HG03378 (cell line): ENCODE results near the gene PCSK5.
A peak's percentile ranks its signal among the peaks of the same experiment; 100 is the strongest.
"Not testable (repeated sequence)": the region's sequence is repeated elsewhere in the genome, so short reads cannot be mapped to it uniquely, and the experiment has no call there.

Experiments
- ATAC-seq: cut with Tn5 transposase; IDR thresholded peaks from one replicate; pipeline ENCODE4 v1.9.1; 2021; ENCODE audit warnings: mild to moderate bottlenecking, moderate library complexity; ENCODE audit not compliant: unreplicated experiment

Gene PCSK5

GRCh38 chr9:76296561-76297310 is 406.3 kb downstream of the PCSK5 start:
- no peak for ATAC-seq

GRCh38 chr9:76297721-76298239 is 407.3 kb downstream of the PCSK5 start:
- no peak for ATAC-seq

DNA sequence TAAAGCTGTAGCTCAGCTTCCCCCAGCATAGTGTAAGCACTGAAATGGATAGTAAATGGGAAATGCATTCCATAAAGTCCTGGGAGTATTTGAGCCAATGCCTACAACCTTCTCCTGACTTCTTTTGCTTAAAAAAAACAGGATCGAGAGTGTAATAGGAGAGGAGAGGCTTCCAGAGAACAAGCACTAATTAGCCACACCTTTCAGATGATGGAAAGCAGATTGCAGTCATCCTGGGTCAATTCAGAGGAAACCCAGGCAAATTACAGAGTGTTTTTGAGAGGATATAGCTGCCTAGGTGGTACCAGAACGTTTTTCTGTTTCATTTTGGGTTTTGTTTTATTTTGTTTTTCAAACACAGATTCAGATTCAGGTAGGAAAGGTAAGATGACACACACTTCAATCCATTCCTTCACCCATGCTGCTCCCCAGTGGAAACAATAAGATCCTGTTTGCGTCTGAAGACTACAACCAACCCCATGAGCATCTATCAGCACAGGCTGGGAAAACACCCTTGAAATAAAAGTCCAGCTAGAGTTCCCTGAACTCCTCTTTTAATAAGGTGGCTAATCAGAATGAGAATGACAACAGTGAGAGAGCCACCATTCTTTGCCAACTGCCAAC is 408.2 kb downstream of the PCSK5 start:
- ATAC-seq: no peak

DNA sequence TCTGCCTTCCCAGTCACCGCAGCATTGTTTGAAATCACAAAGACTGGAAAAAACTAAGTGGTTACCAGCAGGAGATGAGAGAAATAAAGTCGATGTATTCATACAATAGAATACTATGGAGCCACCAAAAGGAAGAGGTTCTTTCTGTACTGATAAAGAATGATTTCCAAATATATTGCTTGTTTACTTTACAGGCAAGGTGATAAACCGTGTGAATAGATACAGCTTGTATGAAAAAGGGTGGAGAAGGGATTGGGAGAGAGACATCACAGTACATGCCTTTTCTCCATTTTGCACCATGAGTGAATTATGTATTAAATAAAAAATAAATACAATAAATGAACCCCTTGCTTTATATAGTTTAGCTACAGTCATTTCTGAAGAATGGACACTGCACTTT is 412.1 kb downstream of the PCSK5 start:
- ATAC-seq: no peak

DNA sequence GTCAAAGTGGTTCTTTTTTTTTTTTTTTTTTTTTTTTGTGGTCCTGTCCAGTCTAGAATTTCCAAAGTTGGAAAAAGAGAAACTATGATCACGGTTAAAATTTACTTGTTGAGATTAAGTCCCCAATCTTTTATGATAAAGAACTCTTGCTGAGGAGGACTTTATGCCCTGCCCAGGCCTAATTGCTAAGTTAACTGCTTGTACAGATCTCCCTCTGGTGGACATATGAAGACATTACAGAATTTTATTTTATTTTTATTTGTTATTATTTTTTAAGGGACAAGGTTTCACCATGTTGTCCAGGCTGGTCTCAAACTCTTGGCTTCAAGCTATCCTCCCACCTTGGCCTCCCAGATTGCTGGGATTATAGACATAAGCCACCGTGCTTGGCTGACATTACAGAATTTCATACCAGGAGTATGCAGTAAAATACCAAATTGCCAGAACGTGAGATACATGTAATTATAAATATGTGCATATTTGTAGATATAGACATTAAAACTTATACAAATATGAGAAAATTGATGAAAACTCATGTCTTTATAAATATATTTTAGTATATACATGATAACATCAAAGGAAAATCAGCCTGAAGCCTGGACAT is 412.6 kb downstream of the PCSK5 start:
- peak; percentile 81 for ATAC-seq

DNA sequence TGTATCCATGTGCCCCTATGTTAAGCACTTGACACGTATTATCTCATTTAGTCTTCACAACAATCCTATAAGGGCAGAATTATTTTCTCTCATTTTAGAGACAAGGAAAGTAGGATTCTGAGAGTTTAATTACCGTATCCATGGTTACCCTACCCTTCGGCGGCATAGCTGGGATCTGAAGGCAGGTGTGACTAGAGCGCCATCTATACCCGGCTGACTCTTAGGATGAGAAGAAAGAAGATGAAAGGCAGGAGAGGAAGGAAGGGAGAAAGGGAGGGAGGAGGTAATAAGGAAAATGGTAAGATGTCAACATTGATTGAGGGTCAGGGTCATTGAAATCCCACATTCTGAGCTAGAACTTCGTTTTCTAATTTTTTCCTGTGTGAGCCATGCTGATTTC is 416.6 kb downstream of the PCSK5 start:
- ATAC-seq: not testable (repeated sequence)

GRCh38 chr9:76310577-76310976 is 420.1 kb downstream of the PCSK5 start:
- no peak for ATAC-seq

DNA sequence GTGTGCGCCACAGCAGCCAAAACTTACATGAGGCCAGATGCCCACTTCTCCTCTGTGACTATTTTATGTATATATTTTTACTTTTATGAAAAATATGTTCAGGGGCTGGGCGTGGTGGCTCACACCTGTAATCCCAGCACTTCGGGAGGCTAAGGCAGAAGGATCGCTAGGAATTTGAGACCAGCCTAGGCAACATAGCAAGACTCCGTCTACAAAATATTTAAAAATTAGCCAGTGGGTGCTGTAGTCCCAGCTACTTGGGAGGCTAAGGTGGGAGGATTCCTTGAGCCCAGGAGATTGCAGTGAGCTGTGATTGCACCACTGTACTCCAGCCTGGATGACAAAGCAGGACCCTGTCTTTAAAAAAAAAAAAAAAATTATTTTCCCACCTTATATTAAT is 420.5 kb downstream of the PCSK5 start:
- no peak for ATAC-seq

DNA sequence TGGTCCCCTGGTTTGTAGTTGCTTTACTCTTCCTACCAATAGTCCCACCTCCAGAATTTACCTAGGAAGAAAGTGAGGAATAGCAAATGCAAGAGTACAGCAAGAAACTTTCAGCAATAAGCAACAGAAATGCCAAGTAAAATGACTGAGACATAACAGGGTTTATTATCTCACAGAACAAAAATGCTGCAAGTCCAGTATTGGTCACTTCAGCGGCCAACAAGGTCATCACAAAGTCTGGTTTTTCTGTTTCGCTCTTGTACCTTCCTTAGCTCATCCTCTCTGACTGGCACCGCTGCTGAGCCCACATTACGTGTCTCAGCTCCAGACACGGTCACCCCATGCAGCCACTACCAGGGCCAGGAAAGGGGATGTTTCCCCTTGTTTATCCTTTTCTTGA is 421.1 kb downstream of the PCSK5 start:
- ATAC-seq: no peak

GRCh38 chr9:76313771-76314170 is 423.3 kb downstream of the PCSK5 start:
- no peak for ATAC-seq

GRCh38 chr9:76314321-76314720 is 423.8 kb downstream of the PCSK5 start:
- no peak for ATAC-seq

GRCh38 chr9:76316069-76316468 is 425.6 kb downstream of the PCSK5 start:
- no peak for ATAC-seq

DNA sequence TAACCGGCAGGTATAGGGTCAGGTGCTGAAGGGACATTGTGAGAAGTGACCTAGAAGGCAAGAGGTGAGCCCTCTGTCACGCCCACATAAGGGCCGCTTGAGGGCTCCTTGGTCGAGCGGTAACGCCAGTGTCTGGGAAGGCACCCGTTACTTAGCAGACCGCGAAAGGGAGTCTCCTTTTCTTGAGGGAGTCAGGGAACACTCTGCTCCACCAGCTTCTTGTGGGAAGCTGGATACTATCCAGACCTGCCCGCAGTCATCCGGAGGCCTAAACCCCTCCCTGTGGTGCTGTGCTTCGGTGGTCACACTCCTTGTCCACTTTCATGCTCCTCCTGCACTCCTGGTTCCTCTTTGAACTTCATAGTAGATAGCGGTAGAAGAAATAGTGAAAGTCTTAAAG is 429.0 kb downstream of the PCSK5 start:
- ATAC-seq: not testable (repeated sequence)

DNA sequence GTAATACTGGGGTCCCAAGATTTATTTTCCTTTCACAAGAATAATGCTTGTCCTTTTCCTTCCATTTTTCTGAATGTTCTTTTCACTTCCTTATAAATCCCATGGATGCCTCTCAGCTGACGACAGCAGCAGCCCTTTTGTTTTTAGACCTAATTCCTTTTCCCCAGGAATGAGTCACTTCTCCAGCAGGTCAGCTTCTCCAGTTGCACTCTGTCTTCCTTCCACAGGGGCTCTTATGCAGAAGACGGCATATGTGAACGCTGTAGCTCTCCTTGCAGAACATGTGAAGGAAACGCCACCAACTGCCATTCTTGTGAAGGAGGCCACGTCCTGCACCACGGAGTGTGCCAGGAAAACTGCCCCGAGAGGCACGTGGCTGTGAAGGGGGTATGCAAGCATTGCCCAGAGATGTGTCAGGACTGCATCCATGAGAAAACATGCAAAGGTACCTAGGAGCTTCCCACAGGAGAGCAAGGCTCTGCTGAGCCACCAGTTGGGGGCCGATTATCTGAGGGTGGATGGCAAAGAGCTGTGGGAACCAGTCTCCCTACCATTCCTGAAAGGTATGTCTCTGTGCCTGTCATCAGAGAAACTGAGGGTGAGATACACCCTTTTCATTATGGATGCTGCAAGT is 430.8 kb downstream of the PCSK5 start:
- no peak for ATAC-seq

GRCh38 chr9:76322810-76323209 is 432.3 kb downstream of the PCSK5 start:
- ATAC-seq: no peak

DNA sequence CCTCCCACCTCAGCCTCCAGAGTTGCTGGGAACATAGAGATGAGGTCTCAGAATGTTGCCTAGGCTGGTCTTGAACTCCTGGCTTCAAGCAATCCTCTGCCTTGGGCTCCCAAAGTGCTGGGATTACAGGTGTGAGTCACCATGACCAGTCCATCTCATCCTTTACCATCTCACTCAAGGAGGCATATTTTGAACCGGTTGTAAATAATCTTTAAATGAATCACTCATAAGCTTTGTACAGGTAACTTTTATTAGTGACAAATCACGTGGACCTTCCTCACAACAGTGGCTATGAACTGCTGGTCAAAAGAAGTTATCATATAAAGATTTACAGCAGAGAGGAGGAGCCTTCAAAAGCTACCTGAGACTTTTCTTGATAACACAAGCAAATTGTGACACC is 433.0 kb downstream of the PCSK5 start:
- no peak for ATAC-seq

GRCh38 chr9:76324030-76324429 is 433.6 kb downstream of the PCSK5 start:
- not testable (repeated sequence) for ATAC-seq

DNA sequence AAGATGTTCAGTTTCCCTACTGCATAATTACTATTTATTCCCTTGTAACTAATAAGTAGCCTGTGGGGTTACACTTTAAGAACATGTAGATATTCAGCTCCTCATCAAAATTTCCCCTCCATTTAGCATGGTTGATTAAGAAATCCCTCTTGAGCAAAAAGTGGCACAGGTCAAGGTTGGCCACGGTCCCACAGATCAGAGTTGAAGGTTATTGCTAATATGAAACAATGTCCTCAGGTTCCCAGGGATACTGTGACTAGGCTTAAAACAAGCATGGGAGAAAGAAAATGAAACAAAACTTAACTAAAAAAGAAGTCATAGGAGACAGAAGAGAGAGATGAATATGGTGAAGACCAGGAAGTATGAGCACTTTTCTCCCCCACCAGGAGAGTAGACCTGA is 439.6 kb downstream of the PCSK5 start:
- ATAC-seq: no peak

- no peak for ATAC-seq
Observed at GRCh38 chr9:76333388-76333787, 442.9 kb downstream of the PCSK5 start.

DNA sequence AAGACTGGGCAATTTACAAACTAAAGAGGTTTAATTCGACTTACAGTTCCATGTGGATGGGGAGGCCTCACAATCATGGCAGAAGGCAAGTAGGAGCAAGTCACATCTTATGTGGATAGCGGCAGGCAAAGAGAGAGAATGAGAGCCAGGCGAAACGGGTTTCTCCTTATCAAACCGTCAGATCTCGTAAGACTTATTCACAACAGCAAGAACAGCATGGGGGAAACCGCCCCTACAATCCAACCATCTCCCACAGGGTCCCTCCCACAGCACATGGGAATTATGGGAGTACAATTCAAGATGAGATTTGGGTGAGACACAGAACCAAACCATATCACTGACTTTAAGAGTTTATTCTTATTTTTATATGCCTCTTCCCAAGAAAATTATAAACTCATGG is 443.5 kb downstream of the PCSK5 start:
- no peak for ATAC-seq

- no peak for ATAC-seq
Observed at GRCh38 chr9:76336027-76336426, 445.6 kb downstream of the PCSK5 start.

DNA sequence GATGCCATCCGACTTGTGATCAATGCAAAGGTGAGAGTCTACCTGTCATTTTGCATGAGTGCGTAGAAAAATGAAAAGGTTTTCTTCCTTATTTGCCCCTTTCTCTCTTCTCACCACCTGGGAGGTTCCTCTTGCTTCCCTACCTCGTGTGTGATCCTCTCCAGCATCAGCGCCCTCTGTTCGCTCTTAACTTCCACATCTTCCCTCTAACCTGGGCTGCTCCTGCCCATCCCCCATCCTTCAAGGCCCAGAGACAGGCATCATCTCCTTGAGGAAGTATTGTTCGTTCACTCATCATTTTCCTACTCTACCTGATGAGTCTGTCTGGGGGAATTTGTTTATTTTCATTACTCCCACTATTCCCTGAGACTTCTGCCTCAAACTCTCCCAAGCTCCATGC is 447.9 kb downstream of the PCSK5 start:
- ATAC-seq: no peak
